T-helper 22 cell (primary cell): ENCODE measurements around the gene UNK.
A peak's percentile ranks its signal among the peaks of the same experiment; 100 is the strongest.
"Not testable (repeated sequence)": the region's sequence is repeated elsewhere in the genome, so short reads cannot be mapped to it uniquely, and the experiment has no call there.

Experiments
- DNase-seq: peaks from one replicate; pipeline ENCODE4 v3.0.0-alpha.2; 2020; ENCODE audit warnings: low read depth

Gene UNK

GRCh38 chr17:75773121-75773807 is 11.3 kb upstream of the UNK start:
- DNase-seq: no peak

GRCh38 chr17:75773808-75774470 is 10.7 kb upstream of the UNK start:
- no peak for DNase-seq

- no peak for DNase-seq
These were observed 10.1 kb upstream of the UNK start for GRCh38 chr17:75774471-75774990.

GRCh38 chr17:75774991-75775668 is 9.5 kb upstream of the UNK start:
- no peak for DNase-seq

- DNase-seq: no peak
These were observed 8.0 kb upstream of the UNK start for GRCh38 chr17:75776386-75777295.

GRCh38 chr17:75777296-75777922 is 7.2 kb upstream of the UNK start:
- no peak for DNase-seq

- not testable (repeated sequence) for DNase-seq
These were observed 6.3 kb upstream of the UNK start for GRCh38 chr17:75778066-75778860.

GRCh38 chr17:75778861-75779249 is 5.8 kb upstream of the UNK start:
- DNase-seq: peak; percentile 57

- peak; percentile 92 for DNase-seq
These were observed 5.2 kb upstream of the UNK start for GRCh38 chr17:75779250-75779986.

- no peak for DNase-seq
These were observed 4.4 kb upstream of the UNK start for GRCh38 chr17:75779987-75780889.

- no peak for DNase-seq
These were observed 1.4 kb upstream of the UNK start for GRCh38 chr17:75783069-75783783.

DNA sequence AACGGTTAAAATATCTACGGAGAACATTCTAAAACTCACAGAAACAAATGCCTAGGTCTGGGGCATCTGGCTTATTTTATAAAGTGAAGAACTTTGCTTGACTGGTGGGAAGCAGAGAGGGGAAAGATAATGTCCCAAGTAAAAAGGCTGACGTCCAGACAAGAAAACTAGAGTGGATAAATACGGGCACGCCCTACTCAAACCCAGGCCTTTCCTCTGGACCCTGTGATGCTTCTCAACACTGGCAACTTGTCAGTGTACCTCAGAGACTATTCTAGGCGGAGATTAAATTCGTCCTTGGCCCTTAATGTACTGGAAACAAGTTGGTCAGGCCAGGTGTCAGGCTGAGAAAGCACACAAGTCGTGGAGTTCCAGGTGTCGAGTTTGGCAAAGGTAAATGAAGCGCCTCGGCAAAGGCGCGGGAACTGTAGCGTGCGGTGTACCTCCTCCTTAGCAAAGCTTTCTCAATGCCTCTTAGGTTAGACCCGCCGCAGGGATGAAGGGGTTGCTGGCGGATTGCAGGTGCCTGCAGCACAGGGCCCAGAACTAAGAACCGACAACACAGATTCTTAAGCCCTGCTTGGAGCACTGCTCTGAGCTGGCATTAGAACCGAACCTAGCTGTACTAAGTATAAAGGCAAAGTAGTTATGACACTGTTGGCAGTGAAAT is 668 bp upstream of the UNK start:
- DNase-seq: no peak

GRCh38 chr17:75785016-75785890 is 647 bp downstream of the UNK start:
- DNase-seq: no peak

GRCh38 chr17:75791254-75791653 is 6.6 kb downstream of the UNK start:
- DNase-seq: no peak

- no peak for DNase-seq
These were observed 8.9 kb downstream of the UNK start for GRCh38 chr17:75793460-75793859.

DNA sequence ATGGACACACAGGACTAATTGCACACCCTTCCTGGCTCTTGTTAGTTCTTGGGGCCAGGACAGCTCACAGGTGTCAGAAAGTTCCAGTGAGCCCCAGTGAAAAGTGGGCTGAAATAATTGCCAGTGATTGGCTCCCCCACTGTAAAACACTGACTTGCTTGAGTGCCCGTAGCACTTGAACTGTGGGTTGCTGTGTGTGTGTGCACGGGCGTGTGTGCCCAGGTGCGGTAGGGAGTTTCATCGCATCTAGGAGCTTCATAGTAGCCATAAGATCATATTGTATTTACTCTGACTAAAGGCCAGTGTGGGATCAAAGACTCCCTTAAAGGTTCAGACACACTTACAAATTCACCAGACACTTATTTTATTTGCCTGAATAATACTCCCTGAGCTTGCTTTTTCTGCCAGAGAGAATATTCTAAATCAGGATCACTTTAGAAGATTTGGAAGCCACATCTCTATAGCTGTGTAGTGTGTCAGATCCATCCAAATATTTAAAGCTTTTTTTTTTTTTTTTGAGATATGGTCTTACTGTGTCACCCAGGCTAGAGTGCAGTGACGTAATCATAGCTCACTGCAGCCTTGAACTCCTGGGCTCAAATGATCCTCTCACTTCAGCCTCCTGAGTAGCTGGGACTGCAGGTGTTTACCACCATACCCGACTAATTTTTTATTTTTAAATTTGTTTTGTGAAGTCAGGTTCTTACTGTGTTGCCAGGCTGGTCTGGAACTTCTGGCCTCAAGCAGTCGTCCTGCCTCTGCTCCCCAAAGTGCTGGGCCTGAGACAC is 11.4 kb downstream of the UNK start:
- DNase-seq: no peak
